HL-60 (cell line): ENCODE results near the gene RERG.
"Not testable (repeated sequence)": the region's sequence is repeated elsewhere in the genome, so short reads cannot be mapped to it uniquely, and the experiment has no call there.

Experiments
- DNase-seq, 2 experiments: peaks; one replicate each; pipeline ENCODE4 v3.0.0-alpha.2; 2010 to 2020; ENCODE audit warnings: low read depth in 1 of 2, low spot score in 1 of 2
- H3K27ac ChIP-seq: fragments of 250-450 bp; sonication (Bioruptor Pico); replicated peaks from 2 replicates; pipeline ENCODE4 v1.5.1; 2020; ENCODE audit warnings: mild to moderate bottlenecking, moderate library complexity
- H3K27me3 ChIP-seq: fragments of 250-450 bp; sonication (Bioruptor Pico); 2 replicates; pipeline ENCODE4 v1.5.1; 2021; ENCODE audit warnings: mild to moderate bottlenecking, moderate library complexity; ENCODE audit not compliant: insufficient read depth, poor library complexity, severe bottlenecking
- H3K4me3 ChIP-seq: replicated peaks from 2 replicates; pipeline ENCODE4 v1.5.1; 2011; ENCODE audit warnings: mild to moderate bottlenecking, control low read depth, low read length; ENCODE audit not compliant: insufficient read depth
- GABPA ChIP-seq: IDR thresholded peaks from 2 replicates; pipeline ENCODE4 v1.6.1; 2012; ENCODE audit warnings: low read depth
- POLR2AphosphoS5 ChIP-seq: IDR thresholded peaks from 2 replicates; pipeline ENCODE4 v1.6.1; 2012; ENCODE audit warnings: low read depth
- SPI1 ChIP-seq: IDR thresholded peaks from 2 replicates; pipeline ENCODE4 v1.6.1; 2012; ENCODE audit warnings: low read depth, mild to moderate bottlenecking, borderline replicate concordance
- TF ChIP-seq, protein P1 (sequence below): IDR thresholded peaks from one replicate; pipeline ENCODE4 v1.5.1; 2011; ENCODE audit warnings: low read length, control low read depth, inconsistent platforms; ENCODE audit not compliant: insufficient read depth
- TF ChIP-seq, protein P2 (sequence below): IDR thresholded peaks from 2 replicates; pipeline ENCODE4 v1.6.1; 2012; ENCODE audit warnings: low read depth; ENCODE audit not compliant: insufficient replicate concordance

The RERG gene

DNA sequence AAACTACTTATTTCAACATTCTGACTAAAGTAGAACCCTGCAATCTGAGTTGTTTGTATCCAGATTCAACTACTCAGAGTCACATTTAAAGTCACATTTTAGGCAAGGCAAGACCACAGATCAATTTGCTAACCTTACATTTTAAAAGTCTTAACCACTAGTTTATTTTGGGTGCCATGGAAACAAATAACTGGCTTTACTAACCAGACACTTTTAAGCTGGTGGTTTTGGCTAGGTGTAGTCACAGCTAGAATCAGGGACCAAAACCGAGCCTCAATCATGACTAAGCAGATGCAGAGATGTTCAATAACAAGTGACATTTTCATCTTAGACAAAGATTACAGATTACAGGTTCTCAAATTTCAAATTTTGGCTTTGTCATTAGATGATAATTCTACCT, 133.1 kb downstream of the RERG start:
- peaks cover 2% of the 10 kb centered on the region for H3K27me3 ChIP-seq
- H3K27ac ChIP-seq, result no peak overlapping the region
- no peak for DNase-seq
- TF ChIP-seq, protein P1, sequence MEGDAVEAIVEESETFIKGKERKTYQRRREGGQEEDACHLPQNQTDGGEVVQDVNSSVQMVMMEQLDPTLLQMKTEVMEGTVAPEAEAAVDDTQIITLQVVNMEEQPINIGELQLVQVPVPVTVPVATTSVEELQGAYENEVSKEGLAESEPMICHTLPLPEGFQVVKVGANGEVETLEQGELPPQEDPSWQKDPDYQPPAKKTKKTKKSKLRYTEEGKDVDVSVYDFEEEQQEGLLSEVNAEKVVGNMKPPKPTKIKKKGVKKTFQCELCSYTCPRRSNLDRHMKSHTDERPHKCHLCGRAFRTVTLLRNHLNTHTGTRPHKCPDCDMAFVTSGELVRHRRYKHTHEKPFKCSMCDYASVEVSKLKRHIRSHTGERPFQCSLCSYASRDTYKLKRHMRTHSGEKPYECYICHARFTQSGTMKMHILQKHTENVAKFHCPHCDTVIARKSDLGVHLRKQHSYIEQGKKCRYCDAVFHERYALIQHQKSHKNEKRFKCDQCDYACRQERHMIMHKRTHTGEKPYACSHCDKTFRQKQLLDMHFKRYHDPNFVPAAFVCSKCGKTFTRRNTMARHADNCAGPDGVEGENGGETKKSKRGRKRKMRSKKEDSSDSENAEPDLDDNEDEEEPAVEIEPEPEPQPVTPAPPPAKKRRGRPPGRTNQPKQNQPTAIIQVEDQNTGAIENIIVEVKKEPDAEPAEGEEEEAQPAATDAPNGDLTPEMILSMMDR, result no peak
- no peak for TF ChIP-seq GABPA
- TF ChIP-seq, protein P2, sequence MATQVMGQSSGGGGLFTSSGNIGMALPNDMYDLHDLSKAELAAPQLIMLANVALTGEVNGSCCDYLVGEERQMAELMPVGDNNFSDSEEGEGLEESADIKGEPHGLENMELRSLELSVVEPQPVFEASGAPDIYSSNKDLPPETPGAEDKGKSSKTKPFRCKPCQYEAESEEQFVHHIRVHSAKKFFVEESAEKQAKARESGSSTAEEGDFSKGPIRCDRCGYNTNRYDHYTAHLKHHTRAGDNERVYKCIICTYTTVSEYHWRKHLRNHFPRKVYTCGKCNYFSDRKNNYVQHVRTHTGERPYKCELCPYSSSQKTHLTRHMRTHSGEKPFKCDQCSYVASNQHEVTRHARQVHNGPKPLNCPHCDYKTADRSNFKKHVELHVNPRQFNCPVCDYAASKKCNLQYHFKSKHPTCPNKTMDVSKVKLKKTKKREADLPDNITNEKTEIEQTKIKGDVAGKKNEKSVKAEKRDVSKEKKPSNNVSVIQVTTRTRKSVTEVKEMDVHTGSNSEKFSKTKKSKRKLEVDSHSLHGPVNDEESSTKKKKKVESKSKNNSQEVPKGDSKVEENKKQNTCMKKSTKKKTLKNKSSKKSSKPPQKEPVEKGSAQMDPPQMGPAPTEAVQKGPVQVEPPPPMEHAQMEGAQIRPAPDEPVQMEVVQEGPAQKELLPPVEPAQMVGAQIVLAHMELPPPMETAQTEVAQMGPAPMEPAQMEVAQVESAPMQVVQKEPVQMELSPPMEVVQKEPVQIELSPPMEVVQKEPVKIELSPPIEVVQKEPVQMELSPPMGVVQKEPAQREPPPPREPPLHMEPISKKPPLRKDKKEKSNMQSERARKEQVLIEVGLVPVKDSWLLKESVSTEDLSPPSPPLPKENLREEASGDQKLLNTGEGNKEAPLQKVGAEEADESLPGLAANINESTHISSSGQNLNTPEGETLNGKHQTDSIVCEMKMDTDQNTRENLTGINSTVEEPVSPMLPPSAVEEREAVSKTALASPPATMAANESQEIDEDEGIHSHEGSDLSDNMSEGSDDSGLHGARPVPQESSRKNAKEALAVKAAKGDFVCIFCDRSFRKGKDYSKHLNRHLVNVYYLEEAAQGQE, result no peak
- no peak for TF ChIP-seq POLR2AphosphoS5
- TF ChIP-seq SPI1, result no peak
- no peak overlapping the region for H3K4me3 ChIP-seq

DNA sequence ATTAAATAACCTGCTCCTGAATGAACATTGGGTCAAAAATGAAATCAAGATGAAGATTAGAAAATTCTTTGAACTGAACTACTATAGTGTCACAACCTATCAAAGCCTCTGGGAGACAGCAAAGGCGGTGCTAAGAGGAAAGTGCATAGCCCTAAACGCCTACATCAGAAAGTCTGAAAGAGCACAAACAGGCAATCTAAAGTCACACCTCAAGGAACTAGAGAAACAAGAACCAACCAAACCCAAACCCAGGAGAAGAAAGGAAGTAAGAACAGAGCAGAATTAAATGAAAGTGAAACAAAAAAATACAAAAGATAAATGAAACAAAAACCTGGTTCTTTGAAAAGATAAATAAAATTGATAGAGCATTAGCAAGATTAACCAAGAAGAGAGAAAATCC, 143.5 kb downstream of the RERG start:
- H3K27me3 ChIP-seq, H3K27ac ChIP-seq, DNase-seq, H3K4me3 ChIP-seq: not testable (repeated sequence)

DNA sequence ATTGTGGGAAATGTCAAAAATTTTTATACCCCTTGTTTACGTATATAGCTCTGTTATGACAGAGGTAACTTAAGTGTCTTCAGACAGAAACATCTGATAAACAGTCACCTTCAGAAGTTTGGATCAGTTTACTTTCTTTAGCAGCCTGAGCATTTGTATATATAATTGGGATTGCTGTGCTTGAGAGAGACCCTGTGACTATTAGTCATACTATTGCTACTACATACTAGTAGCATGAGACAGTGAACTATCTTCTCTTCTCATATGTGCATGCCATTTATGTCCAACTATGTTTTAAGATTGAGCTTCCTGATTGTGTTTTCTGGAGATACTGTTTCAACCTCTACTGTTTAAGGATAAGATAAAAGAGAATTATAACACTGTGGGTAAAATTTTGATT, 146.9 kb downstream of the RERG start:
- Histone ChIP-seq H3K27me3 (no peaks in the 10 kb centered on the region), H3K27ac (no peak overlapping the region), H3K4me3 (no peak overlapping the region)
- TF ChIP-seq, protein P2, result no peak
- TF ChIP-seq, protein P1, result no peak
- TF ChIP-seq GABPA (no peak), SPI1 (no peak), POLR2AphosphoS5 (no peak)
- no peak for DNase-seq

DNA sequence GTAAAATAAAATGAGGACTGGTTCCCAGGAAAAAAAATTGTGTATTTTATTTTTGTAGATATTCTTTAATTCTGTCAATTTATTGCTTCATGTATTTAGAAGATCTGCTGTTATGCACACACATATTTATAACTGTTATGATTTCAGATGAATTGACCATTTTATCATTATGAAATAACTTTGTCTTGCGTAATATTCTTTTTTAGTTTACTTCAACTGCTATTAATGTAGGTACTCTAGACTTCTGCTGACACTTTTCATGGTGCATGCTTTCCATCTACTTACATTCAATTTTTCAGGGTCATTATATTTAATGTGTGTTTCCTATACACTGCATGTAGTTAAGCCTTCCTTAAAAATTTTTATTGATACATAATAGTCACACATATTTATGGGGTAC, 162.1 kb downstream of the RERG start:
- Histone ChIP-seq H3K4me3 (no peak overlapping the region), H3K27me3 (peaks cover 3% of the 10 kb centered on the region), H3K27ac (no peak overlapping the region)
- TF ChIP-seq, protein P2, result no peak
- TF ChIP-seq POLR2AphosphoS5 (no peak), GABPA (no peak)
- TF ChIP-seq, protein P1, result no peak
- no peak for DNase-seq
